ENCODE measurements around the gene ACMSD. TPM values are rescaled to one million over a fixed set of nuclear protein-coding genes. Genes with fewer than 3 reads are reported as not detected.

ACMSD gene
- polyA plus RNA-seq, 1 of the 3 experiments (the other 2 are of a cell fraction) = not detected

GRCh38 chr2:134873152-134873551 lies 34.7 kb downstream of the ACMSD start:
- Histone ChIP-seq H3K9me2 (no peaks in the 10 kb centered on the region), H3K36me3 (replicated peaks in 1 of 2; ENCODE audit: control insufficient read depth in 1 of 2, insufficient read depth in 2 of 2, low read length in 1 of 2) (no peaks in the 10 kb centered on the region), H3K27ac (ENCODE audit: low read depth in 2 of 2, low read length in 1 of 2) (no peak overlapping the region), H3K9ac (no peak overlapping the region), H3K27me3 (ENCODE audit: insufficient read depth) (no peaks in the 10 kb centered on the region), H3F3A (replicated peaks; ENCODE audit: insufficient read depth) (no peaks in the 10 kb centered on the region), H3K9me3 (no peaks in the 10 kb centered on the region), H3K4me3 (ENCODE audit: low read depth in 2 of 2, low read length in 1 of 2) (no peak overlapping the region), H3K4me1 (ENCODE audit: control insufficient read depth in 1 of 2, insufficient read depth in 2 of 2, low read depth in 1 of 2, low read length in 1 of 2) (no peaks in the 10 kb centered on the region; a peak in 1 of 4 replicates), H2AFZ (ENCODE audit: low read depth) (no peak overlapping the region), H4K20me1 (ENCODE audit: insufficient read depth) (no peaks in the 10 kb centered on the region), H3K79me2 (ENCODE audit: insufficient read depth) (no peaks in the 10 kb centered on the region), H3K4me2 (no peak overlapping the region)
- WGBS (ENCODE audit: low lambda C conversion rate) = 56% methylated on average over 2 of the region's 2 CpGs
- ChIA-PET POLR2A (no interaction called here), CTCF (no interaction called here)
- TF ChIP-seq, protein P1, sequence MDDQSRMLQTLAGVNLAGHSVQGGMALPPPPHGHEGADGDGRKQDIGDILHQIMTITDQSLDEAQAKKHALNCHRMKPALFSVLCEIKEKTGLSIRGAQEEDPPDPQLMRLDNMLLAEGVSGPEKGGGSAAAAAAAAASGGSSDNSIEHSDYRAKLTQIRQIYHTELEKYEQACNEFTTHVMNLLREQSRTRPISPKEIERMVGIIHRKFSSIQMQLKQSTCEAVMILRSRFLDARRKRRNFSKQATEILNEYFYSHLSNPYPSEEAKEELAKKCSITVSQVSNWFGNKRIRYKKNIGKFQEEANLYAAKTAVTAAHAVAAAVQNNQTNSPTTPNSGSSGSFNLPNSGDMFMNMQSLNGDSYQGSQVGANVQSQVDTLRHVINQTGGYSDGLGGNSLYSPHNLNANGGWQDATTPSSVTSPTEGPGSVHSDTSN (IDR thresholded peaks at IDR 0.05) = no peak
- no peak for TF ChIP-seq MEF2A (IDR thresholded peaks at IDR 0.05; ENCODE audit: borderline replicate concordance, low read depth)
- no peak for TF ChIP-seq FOSL2 (IDR thresholded peaks at IDR 0.05; ENCODE audit: borderline replicate concordance, low read depth)
- TF ChIP-seq NFIC (IDR thresholded peaks at IDR 0.05; ENCODE audit: borderline replicate concordance) = no peak
- TF ChIP-seq TEAD4 (IDR thresholded peaks at IDR 0.05; ENCODE audit: borderline replicate concordance, insufficient read depth) = no peak
- TF ChIP-seq ELF1 (IDR thresholded peaks at IDR 0.05) = no peak
- TF ChIP-seq, protein P2, sequence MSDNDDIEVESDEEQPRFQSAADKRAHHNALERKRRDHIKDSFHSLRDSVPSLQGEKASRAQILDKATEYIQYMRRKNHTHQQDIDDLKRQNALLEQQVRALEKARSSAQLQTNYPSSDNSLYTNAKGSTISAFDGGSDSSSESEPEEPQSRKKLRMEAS (IDR thresholded peaks at IDR 0.05; ENCODE audit: low read depth) = no peak
- no peak for TF ChIP-seq RXRA (IDR thresholded peaks at IDR 0.05; ENCODE audit: borderline replicate concordance, low read depth)
- no peak for TF ChIP-seq SMC3 (IDR thresholded peaks at IDR 0.05; ENCODE audit: low read depth, low read length)
- TF ChIP-seq YY1 (IDR thresholded peaks at IDR 0.05; ENCODE audit: low read depth) = no peak
- TF ChIP-seq, protein P3, sequence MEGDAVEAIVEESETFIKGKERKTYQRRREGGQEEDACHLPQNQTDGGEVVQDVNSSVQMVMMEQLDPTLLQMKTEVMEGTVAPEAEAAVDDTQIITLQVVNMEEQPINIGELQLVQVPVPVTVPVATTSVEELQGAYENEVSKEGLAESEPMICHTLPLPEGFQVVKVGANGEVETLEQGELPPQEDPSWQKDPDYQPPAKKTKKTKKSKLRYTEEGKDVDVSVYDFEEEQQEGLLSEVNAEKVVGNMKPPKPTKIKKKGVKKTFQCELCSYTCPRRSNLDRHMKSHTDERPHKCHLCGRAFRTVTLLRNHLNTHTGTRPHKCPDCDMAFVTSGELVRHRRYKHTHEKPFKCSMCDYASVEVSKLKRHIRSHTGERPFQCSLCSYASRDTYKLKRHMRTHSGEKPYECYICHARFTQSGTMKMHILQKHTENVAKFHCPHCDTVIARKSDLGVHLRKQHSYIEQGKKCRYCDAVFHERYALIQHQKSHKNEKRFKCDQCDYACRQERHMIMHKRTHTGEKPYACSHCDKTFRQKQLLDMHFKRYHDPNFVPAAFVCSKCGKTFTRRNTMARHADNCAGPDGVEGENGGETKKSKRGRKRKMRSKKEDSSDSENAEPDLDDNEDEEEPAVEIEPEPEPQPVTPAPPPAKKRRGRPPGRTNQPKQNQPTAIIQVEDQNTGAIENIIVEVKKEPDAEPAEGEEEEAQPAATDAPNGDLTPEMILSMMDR (IDR thresholded peaks at IDR 0.05) = no peak
- no peak for TF ChIP-seq NRF1 (IDR thresholded peaks at IDR 0.05; ENCODE audit: low read depth, low read length)
- no peak for TF ChIP-seq CHD2 (IDR thresholded peaks at IDR 0.05; ENCODE audit: low read length, partially characterized antibody)
- TF ChIP-seq ZBTB33 (IDR thresholded peaks at IDR 0.05; ENCODE audit: borderline replicate concordance, low read depth) = no peak
- no peak for TF ChIP-seq SIN3A (IDR thresholded peaks at IDR 0.05; ENCODE audit: borderline replicate concordance, low read depth, low read length)
- DNase-seq = no peak
